GM13977 (cell line): ENCODE measurements around the gene ENHO.

ENCODE experiments used
- DNase-seq: peaks from one replicate; pipeline ENCODE4 v3.0.0; 2012; ENCODE audit warnings: low spot score
- in situ Hi-C: fragments of 300-500 bp; cut with MboI; formaldehyde crosslinking; loops from one replicate; pipeline ENCODE4 v1.12.0; 2022; ENCODE audit warnings: low sequenced_read_pairs, low pct_unique_long_range_greater_than_20kb, mixed read lengths, inconsistent platforms; ENCODE audit not compliant: unreplicated experiment
- TF ChIP-seq, protein P1 (sequence below): IDR thresholded peaks from 2 replicates; pipeline ENCODE4 v1.5.1; 2012; ENCODE audit warnings: mild to moderate bottlenecking, control low read depth; ENCODE audit not compliant: insufficient read depth; ENCODE audit errors: extremely low read depth, missing control alignments

Gene ENHO

GRCh38 chr9:34479431-34479866 lies 43.3 kb downstream of the ENHO start:
- in situ Hi-C loops: no loop called here
- DNase-seq: no peak
- TF ChIP-seq, protein P1, sequence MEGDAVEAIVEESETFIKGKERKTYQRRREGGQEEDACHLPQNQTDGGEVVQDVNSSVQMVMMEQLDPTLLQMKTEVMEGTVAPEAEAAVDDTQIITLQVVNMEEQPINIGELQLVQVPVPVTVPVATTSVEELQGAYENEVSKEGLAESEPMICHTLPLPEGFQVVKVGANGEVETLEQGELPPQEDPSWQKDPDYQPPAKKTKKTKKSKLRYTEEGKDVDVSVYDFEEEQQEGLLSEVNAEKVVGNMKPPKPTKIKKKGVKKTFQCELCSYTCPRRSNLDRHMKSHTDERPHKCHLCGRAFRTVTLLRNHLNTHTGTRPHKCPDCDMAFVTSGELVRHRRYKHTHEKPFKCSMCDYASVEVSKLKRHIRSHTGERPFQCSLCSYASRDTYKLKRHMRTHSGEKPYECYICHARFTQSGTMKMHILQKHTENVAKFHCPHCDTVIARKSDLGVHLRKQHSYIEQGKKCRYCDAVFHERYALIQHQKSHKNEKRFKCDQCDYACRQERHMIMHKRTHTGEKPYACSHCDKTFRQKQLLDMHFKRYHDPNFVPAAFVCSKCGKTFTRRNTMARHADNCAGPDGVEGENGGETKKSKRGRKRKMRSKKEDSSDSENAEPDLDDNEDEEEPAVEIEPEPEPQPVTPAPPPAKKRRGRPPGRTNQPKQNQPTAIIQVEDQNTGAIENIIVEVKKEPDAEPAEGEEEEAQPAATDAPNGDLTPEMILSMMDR: no peak

DNA sequence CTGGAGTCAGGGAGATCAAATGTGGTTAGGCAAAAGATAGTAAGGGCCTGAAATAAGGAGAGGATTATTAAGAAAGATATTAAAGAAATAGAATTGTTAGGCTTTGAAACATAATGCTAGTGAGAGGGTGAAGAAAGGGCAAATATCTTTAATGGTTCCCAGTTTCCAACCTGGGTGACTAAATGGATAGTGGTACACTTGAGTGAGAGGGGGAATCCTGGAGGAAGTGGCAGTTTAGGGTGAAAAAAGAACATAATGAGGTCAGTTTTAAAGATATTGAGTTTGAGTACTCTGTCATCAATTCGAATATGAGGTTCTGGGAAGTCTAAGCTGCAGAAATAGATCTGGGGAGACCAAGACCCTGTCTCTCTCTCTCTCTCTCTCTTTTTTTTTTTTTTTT lies 45.2 kb downstream of the ENHO start:
- in situ Hi-C loops: no loop called here
- DNase-seq: no peak
- TF ChIP-seq, protein P1: no peak

DNA sequence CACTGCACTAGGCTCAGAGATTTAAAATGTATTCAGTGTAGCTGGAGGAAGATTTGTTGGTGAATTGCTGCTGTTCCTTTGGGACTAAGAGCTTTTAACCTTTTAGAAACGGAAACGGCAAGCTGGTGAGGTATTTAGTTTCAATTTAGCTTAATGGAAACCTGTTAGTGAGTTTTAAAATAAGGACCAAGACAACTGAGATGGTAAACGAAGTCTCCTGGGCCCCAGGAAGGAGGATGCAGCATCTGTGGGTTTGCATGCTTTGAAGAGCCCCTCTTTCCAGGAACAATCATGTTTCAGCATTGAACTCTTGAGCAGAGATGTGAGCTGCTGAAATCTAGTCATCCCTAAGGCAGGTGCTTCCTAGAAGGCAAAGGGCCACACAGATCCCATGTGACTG lies 47.7 kb downstream of the ENHO start:
- in situ Hi-C loops: no loop called here
- TF ChIP-seq, protein P1: no peak
- DNase-seq: no peak
